ENCODE data around the gene RAMP2.

The RAMP2 gene

DNA sequence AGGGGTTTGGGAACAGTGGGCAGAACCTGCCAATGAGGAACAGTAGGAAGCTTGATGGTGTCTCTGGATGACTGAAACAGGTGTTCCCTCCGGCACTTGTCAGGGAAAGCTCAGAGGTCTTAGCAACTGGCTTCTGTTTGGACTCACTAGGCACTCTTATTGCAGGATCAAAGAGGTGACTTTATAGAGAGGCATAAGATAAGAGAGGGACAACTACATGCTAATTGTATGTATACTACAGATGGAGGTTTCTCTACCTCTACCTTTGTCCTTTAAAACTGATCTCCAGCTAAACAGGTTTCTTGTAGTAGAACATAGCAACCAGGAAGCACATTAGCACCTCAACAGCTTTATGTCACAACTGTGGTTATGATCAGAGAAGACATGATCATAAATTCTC is 45.2 kb downstream of the RAMP2 start:
- H3K27me3 ChIP-seq (ENCODE audit: insufficient read depth, poor library complexity, severe bottlenecking), result no peaks in the 10 kb centered on the region
- H3K36me3 ChIP-seq (ENCODE audit: low read depth), result peaks cover 18% of the 10 kb centered on the region
- H3K4me3 ChIP-seq (ENCODE audit: severe bottlenecking), result no peak overlapping the region
- DNase-seq (ENCODE audit: low spot score) (no peak), ATAC-seq (ENCODE audit: low read depth) (no peak)
- no peak overlapping the region for H3K27ac ChIP-seq (ENCODE audit: poor library complexity, severe bottlenecking)
- TF ChIP-seq, protein P1, sequence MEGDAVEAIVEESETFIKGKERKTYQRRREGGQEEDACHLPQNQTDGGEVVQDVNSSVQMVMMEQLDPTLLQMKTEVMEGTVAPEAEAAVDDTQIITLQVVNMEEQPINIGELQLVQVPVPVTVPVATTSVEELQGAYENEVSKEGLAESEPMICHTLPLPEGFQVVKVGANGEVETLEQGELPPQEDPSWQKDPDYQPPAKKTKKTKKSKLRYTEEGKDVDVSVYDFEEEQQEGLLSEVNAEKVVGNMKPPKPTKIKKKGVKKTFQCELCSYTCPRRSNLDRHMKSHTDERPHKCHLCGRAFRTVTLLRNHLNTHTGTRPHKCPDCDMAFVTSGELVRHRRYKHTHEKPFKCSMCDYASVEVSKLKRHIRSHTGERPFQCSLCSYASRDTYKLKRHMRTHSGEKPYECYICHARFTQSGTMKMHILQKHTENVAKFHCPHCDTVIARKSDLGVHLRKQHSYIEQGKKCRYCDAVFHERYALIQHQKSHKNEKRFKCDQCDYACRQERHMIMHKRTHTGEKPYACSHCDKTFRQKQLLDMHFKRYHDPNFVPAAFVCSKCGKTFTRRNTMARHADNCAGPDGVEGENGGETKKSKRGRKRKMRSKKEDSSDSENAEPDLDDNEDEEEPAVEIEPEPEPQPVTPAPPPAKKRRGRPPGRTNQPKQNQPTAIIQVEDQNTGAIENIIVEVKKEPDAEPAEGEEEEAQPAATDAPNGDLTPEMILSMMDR (IDR thresholded peaks at IDR 0.05; ENCODE audit: poor library complexity, severe bottlenecking), result no peak
- no peaks in the 10 kb centered on the region for H3K4me1 ChIP-seq (ENCODE audit: insufficient read depth, poor library complexity, severe bottlenecking)
- H3K9me3 ChIP-seq (ENCODE audit: severe bottlenecking), result no peaks in the 10 kb centered on the region

DNA sequence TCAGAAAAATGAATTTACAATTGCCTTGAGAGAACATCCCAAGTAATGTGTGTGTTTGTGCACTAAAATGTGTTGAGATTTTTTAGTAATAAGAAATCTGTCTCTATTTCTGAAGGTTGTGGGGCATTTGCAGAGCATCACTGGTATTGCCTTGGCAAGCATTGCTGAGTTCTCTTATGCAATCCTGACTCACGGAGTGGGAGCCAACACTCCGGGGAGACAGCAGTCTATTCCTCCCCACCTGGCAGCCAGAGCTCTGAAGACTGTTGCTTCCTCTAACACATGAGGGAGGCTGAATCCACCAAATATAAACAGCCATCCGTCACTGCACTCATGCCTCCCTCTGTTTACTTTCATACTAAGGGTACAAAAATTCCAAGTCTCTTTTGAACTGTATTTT is 48.2 kb downstream of the RAMP2 start:
- TF ChIP-seq, protein P1 (IDR thresholded peaks at IDR 0.05; ENCODE audit: poor library complexity, severe bottlenecking), result no peak
- H3K4me3 ChIP-seq (ENCODE audit: severe bottlenecking), result no peak overlapping the region

More for the DNA sequence above, 48.2 kb downstream of the RAMP2 start:
- H3K27ac ChIP-seq (ENCODE audit: poor library complexity, severe bottlenecking), result no peak overlapping the region
- H3K36me3 ChIP-seq (ENCODE audit: low read depth), result peaks cover 39% of the 10 kb centered on the region
- ATAC-seq (ENCODE audit: low read depth) (peak; percentile 76), DNase-seq (ENCODE audit: low spot score) (no peak)
- H3K9me3 ChIP-seq (ENCODE audit: severe bottlenecking), result no peaks in the 10 kb centered on the region
- H3K4me1 ChIP-seq (ENCODE audit: insufficient read depth, poor library complexity, severe bottlenecking), result no peaks in the 10 kb centered on the region
- no peaks in the 10 kb centered on the region for H3K27me3 ChIP-seq (ENCODE audit: insufficient read depth, poor library complexity, severe bottlenecking)
